Measurements from ENCODE around the gene FGD5.

The FGD5 gene

DNA sequence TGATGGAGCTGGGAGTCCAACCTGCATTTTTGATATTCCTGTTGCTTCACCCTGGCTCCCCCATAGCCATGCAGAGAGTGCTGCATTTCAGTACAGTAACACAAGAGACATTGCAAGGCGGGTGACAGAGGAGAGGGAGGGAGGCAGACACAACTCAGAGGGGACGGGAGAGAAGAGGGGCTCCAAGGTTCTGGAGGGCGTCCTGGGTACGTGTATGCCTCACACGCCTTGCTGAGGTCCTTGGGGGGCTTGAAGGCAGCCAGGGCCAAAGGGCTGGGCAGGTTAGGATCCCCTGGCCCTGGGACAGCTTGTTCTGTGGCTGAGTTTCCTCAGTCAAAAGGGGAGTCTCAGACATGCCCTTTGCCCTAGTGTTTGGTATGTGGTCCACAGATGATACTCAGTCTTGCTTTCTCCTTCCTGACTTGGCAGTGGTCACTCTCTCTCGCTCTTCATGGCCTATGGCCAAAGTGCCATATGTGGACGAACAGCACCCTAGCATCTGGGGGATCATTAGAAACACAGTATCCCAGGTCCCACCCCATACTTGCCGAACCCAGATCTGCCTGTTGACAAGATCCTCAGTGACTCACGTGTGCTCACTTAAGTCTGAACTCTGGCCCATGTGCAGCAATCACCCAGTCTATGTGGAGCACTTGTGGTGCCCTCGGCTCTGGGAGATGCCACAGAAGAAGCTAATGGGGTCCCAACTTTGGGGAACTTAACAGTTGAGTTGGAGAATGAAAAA lies 52.9 kb downstream of the FGD5 start:
- DNase-seq = no peak

DNA sequence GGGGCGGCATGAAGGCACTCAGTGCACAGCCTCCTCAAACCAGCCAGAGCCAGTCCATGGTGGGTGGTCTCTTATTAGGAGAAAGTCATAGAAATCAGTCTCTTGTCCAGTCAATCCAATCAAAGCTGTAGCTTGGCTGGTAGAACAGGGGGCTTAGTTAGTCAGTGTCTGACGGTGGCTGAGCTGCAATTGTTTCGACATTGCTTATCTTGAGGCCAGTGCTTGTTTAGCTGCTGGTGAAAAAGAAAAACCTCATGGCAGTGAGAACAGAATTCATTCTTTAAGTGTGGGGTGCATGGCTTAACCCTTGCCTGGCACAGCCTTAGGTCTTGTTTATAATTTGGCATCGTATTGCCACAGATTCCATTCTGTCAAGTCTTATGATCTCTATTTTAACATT lies 53.9 kb downstream of the FGD5 start:
- DNase-seq = no peak

DNA sequence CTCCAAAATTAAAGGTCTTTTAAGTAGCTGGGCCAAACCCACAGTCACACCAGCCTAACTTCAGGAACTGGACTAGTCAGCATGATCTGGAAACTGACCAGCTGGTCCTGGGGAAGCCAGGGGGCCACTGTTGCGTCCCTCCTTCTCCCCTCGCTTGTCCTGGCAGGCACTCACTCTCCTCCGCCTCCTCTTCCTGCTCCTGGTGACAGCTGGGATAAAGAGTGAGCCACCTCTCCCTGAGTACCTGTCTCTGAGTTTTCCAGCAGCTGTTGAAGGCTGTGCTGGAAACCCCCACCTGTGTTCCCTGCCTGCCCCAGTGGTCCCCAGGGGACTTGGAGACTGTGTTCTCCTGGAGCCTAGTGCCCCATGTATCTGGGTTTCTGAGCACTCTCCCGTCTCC lies 56.0 kb downstream of the FGD5 start:
- no peak for DNase-seq

DNA sequence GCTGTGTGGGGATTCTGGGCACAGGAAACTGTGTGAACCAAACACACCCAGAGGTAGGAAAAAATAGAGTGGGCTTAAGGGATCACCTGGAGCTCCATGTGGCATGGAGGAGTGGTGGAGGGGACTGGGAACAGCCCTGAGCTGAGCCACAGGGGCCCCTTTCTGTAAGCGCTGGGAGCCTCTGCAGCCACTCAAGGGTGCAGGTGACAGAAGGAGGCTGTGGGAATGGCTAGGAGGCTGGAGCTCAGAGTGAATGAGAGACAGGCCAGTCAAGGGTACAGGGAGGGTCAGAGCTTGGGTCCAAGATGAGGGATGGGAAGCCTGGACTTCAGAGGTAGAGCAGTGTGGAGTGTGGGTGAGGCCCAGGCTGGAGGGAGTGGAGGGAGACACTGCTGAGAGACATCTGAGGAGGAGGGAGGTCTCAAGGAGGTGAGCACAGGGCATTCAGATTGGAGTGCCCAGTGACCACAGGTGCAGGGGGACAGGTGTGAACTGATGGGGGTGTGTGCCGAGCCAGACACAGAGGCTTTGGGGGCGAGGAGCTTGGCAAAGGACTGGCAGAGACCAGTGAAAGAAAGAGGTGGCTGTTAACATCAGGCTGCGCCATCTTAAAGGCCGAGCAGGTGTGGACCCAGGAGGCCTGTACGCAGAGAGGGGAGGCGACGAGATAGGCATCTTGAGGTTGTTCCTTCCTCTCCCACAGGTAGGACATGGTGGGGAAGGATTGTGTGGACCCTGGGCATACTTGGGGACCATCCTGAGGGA lies 56.8 kb downstream of the FGD5 start:
- DNase-seq = no peak

DNA sequence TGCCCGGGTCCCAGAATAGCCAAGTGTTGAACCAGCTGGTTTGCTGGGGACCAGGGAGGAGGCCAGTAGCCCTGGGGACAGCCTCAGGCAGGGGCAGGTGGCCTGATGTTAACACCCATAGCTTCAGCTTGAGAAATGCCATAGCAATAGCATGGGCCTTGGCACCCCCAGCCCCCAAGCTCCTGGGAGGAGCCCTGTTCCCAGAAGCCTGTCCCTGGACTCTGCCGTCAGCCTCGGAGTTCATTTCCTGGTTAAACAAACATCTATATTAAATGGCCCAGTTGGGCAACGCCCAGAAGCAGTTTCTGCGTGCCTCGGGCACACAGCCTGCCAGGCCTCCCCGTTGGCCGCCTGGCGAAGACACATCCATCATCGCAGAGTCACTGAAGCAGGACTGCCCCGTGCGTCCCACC lies 58.2 kb downstream of the FGD5 start:
- DNase-seq = peak; percentile 44

DNA sequence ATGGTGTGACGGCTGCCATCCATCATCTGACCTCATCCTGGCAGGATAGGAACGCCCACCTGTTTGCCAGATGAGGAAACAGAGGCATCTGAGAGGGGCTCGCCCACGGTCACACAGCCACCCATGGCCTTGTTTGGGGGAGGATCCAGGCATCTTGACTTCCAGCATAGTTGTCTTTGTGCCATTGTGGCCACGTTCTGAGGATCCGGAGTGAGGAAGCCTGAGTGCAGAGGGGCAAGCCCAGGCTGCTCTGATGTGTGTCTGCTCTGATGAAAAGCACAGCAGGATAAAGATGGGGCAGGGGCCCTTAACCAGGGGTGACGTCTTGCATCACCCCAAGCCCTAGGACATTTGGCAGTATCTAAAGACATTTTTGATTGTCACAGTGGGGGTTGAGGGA lies 58.7 kb downstream of the FGD5 start:
- no peak for DNase-seq

DNA sequence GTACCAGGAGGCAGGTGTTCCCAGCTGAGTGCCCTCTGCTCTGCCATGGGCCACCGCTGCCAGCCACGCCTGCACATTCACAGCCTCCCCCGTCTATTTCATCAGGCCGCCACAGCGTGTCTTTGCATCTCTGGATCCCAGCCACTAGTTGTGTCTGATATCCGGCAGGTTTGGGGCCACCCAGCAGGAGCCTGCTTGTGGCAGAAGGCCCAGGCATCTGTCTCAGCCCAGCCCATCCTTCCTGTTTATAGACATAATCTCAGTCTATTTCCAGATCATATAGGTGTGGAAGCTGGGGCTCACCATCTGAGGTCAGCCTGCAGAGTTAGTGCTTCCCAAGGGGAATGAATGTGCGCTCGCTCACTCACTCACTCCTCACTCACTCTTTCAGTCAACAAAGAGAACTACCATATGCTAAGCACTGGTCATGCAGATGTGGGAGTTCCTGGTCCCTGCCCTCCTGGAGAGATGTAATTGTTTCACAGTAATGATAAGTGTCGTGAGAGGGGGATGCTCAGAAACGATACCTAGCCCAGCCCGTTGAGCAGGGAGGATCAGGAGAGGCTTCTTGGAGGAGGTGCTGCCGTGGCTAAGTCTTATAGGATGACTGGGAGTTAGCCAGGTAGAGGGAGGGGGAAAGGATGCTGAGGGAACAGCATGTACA lies 60.6 kb downstream of the FGD5 start:
- DNase-seq = peak; percentile 30

DNA sequence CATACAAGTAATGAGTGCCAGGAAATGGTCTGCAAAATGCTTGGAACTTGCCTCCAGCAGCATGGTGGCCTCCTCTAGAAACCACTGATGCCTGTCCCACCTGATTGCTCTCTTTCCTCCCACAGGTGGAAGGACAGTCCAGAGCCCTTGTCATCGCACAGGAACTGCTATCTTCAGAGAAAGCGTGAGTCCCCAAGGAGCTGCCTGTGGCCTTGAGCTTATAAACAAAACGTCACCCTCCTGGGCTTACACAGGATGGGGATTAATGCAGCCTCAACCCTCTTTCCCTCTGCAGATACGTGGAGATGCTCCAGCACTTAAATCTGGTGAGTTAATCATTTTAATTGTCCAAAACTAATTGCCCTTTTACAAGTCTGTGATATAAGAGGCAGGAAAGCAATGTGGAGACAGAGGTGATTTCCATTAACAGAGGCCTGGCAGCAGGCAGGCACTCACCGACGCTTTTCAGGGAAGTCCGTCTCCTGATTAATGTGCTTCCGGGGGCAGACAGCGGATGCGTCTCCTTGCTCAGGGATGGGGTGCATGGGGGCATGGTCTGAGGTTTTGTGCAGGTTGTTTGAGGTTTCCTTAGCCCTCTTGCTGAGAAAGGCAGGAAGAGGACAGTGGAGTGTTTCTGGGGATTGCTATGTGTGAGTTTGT lies 61.8 kb downstream of the FGD5 start:
- DNase-seq = no peak

DNA sequence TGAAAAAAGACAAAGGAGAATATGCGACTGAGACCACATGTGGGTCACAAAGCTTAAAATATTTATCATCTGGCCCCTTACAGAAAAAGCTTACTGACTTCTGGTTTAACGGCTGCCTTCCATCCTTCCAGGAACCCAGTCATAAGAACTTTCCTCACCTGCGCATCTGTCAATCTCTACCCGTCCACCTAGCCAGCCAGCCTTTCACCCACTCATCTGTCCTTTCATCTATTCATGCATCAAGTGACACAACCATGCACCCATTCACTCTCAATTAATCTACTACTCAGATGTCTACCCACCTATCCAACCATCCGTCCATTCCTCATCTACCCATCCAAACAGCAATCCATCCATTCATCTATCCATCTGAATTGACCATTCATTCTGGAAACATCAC lies 64.5 kb downstream of the FGD5 start:
- no peak for DNase-seq

DNA sequence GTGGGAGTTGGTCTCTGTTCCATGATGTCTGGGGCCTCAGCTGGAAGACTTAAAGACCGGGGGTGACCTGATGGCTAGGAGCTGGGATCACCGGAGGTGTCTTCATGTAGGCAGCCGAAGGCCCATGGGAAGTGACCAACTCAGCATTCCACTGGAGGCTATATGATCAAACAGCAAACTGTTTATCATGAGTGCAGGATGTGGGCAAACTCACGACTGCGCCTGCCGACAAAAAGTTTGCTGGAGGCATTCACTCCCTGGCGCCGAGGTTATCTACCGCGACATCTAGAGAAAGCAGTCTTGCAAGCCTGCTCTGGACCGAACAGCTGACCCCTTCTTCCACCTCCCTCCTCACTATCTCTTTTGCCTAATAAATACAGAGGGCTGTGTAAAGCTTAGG lies 65.9 kb downstream of the FGD5 start:
- DNase-seq = no peak

DNA sequence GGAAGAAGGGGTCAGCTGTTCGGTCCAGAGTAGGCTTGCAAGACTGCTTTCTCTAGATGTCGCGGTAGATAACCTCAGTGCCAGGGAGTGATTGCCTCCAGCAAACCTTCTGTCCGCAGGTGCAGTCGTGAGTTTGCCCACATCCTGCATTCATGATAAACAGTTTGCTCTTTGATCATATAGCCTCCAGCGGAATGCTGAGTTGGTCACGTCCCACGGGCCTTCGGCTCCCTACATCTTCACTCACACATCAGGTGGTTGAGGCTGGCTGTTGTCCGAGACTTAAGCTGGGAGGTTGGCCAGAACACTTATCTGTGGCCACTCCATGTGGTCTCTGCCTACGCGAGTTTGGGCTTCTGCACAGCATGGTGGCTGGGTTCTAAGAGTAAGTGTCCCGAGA lies 66.5 kb downstream of the FGD5 start:
- DNase-seq = no peak

DNA sequence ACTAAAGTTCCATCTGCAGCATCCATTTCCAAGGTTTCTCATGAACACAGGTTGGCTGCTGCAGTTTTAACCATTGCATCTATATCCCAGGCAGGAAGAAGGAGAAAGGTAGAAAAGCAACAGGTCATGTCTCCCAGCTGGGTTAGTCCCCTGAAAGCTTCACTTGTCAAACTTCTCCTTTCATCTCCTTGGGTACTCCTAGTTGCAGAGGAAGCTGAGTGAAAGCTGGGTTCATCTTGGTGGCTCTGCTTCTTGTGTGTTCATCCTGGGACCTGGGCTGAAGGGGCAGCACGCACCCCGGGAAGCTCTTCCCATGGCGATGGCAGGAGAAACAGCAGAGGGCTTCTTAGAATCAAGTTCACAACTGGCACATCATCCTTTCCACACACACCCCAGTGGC lies 67.3 kb downstream of the FGD5 start:
- DNase-seq = no peak

DNA sequence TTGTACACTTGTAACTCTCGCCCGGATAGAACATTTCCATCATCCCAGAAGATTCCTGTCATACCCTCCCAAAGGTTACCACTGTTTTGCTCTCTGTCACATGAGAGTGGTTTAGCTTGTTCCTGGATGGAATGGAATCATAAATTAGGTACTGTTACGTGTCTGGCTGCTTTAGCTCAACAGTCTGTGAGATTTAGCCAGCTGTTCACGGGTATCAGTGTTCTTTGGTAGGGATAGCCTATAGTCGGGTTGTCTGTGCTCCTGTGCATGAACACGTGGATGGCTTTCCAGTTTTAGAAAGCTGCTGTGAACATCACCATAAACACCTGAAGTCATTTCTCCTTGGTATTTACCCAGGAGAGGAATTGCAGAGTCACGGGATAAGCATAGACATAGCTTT lies 70.4 kb downstream of the FGD5 start:
- DNase-seq = peak; percentile 25

DNA sequence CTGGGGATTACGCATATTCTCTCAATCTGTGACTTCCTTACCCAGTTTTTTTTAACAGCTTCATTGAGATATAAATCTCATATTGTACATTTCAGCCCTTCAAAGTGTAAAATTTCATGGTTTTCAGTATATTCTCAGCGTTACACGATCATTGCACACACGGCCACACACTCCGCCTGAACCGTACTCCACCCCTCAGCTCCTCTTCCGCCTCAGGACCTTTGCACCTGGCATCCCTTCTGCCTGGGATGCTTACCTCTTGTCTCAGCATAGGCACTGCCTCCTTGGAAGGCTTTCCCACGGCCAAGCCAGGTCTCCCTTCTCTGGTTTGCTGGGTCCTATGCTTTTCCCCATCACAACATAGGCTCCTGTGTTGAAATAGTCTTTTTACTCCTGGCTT lies 71.2 kb downstream of the FGD5 start:
- no peak for DNase-seq

DNA sequence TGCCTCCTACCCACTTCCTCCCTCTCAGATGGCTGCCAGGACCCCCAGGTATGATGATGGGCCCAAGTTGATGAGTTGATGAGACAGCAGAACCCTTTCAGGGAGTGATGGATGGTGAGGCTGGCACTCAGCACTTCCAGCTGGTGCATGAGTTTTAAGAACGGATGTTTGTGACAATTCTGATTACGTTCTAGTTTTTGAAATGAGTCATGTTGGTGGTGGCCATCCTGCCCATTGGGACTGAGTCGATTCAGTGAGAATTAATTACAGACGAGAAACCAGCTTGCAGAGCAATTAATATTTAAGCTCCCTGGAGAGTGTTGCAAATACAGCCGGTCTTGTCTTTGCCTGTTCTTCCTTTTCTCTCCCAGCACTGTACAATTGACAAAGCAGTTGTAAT lies 71.7 kb downstream of the FGD5 start:
- DNase-seq = no peak

DNA sequence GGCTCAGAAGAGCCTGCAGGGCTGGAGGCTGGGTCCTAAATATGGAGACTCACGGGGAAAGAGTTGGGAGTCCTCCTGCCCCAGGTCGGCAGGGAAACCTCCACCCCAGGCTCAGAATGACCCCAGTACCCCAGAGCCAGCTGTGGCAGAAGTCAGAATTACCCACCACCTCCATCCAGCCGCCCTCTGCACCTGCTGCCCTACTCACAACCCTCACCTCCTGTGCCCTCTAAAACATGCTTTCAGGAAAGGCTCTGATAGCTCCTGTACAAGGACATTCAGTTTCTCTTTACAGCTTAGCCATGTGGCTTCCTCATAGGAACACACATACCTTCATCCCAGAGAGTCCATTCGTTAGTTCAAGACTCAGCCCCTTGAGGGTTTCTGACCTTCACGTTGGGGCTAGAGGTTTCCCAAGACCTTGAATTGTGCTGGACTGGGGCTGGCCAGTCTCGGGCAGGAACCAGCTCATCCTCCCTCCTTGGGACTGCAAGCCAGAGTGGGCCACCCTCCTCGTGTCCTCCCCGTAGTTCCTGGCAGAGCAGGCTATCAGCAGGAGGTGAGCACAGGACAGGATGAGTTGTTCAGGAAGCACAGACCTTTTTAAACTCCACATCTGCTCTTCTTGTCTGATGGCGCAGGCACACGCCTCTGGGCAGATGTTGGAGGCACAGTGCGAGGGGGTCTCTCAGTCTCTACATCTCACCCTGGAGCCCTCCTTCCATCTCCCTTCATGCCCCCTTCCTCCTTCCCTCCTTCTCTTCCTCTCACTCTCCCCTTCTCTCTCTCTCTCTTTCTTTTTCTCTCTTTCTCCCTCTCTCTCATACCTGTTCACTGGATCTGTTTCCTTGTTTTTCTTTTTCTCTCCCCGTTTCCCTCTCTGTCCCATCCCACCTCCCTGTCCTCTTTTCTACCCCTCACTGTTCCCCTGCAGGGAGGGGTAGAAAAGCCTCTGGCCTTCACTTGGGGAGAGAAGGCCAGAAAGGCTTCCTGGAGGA lies 72.7 kb downstream of the FGD5 start:
- no peak for DNase-seq

DNA sequence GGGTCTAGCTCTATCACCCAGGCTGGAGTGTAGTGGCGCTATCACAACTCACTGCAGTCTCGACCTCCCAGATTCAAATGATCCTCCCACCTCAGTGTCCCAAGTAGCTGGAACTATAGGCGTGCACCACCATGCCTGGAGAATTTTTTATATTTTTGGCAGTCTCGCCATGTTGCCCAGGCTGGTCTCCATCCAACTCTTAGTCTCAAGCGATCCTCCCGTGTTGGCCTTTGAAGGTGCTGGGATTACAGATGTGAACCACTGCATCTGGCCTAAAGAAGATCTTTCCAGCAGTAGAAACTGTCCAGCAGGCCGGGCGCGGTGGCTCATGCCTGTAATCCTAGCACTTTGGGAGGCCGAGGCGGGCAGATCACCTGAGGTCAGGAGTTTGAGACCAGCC lies 73.5 kb downstream of the FGD5 start:
- no peak for DNase-seq

DNA sequence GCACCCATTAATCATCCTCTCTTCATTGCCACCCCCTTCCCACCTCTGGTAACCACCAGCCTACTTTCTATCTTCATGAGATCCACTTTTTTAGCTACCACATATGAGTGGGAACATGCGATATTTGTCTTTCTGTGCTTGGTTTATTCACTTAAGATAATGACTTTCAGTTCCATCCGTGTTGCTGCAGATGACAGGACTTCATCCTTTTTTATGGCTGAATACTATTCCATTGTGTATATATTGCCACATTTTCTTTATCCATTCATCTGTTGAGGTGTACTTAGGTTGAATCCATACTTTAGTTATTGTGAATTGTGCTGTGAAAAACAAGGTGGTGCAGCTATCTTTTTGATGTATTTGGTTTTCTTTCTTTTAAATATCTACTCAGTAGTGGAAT lies 75.3 kb downstream of the FGD5 start:
- no peak for DNase-seq

DNA sequence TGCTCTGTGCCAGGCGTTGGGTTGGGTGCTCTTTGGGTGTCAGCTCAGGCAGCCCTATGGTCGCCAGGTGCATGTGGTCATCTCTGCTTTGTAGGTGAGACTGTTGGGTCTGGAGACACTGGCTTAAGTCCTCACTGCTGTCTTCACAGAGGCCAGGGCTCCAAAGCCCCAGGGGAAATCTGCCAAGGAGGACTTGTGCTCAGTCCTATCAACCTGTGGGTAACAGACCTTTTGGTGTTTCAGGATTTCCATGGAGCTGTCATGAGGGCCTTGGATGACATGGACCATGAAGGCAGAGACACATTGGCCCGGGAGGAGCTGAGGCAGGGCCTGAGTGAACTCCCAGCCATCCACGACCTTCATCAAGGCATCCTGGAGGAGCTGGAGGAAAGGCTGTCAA lies 78.5 kb downstream of the FGD5 start:
- DNase-seq = no peak

DNA sequence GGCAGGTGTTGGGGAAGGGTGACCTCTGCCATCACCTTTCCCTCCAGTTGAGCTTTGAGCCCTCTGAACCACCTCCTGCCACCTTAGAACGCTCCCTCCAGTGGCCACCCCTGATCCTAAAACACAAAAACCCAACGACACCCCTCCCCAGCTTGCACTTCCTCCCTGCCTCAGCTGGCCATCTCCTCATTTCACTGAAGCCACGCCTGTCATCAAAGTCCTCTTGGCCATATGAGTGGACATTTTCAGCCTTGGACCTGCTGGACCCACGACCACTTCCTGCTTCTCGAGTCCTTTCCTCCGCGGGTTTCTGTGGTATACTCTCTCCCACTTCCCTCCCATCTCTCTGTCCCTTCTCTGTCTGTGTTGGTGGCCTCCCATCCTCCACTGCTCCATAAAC lies 80.2 kb downstream of the FGD5 start:
- DNase-seq = no peak

DNA sequence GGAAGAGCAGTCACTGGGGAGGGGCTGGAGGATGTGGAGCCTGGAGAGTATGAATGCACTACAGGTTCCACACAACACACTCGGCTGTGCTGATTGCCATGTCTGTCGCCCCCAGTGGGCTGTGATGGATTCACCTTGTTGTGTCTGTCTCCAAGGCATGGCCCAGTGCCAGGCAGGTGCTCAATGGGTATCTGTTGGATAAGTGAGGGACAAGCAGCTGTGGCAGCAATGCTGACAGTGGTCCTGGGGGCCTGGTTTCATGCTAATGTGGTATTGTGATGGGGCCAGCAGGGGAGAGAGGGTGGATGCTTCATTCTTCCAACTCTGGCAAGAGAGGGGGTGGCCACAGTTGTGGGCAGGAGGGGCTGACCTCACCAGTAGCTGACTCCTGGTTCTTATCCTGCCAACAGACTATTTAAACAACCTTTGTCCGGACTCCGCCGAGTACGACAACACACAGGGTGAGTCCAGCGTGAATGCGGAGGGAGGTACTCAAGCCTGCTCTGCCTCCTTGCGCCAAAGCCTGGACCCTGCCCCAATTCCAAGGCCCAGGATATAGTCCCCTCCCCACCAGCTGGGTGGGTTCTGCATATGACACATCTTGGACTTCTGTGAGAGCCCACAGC lies 81.3 kb downstream of the FGD5 start:
- no peak for DNase-seq
